H1 (cell line): ENCODE measurements around the gene UBL4B. TPM values are rescaled to one million over a fixed set of nuclear protein-coding genes. Genes with fewer than 3 reads are reported as not detected.

Experiments used
- CTCF ChIA-PET: fragments of 300-600 bp; sonication (Branson Sonifier 250); formaldehyde crosslinking; loops from one replicate; lab custom pipeline; 2021; ENCODE audit not compliant: partially characterized antibody; lab: Charles Lee
- POLR2A ChIA-PET: fragments of 300-600 bp; sonication (Branson Sonifier 250); formaldehyde crosslinking; loops from one replicate; lab custom pipeline; 2021; ENCODE audit warnings: inconsistent platforms; ENCODE audit not compliant: partially characterized antibody; lab: Charles Lee
- DNase-seq, 2 experiments: peaks; one replicate each; pipeline versions ENCODE4 v3.0.0 to v3.0.0-alpha.2; 2010 to 2022; ENCODE audit warnings: low spot score in 2 of 2, low read depth in 1 of 2, mixed read lengths in 1 of 2
- FAIRE-seq: peaks from 2 replicates; lab custom pipeline; 2011; peaks lifted over from hg19 to GRCh38; lab: Jason Lieb, UNC
- H2AFZ ChIP-seq: 2 replicates; pipeline ENCODE4 v1.8.1; 2012; ENCODE audit warnings: low read length, inconsistent platforms
- H2AK5ac ChIP-seq: 2 replicates; pipeline ENCODE4 v1.6.1; 2013; ENCODE audit warnings: low read depth, low read length
- H2BK120ac ChIP-seq: replicated peaks from 2 replicates; pipeline ENCODE3; 2013; ENCODE audit warnings: low read depth, low read length, inconsistent platforms
- H2BK12ac ChIP-seq: 2 replicates; pipeline ENCODE4 v1.6.1; 2013; ENCODE audit warnings: low read depth, low read length
- H2BK15ac ChIP-seq: 2 replicates; pipeline ENCODE4 v1.6.1; 2013; ENCODE audit warnings: low read length
- H2BK20ac ChIP-seq: 2 replicates; pipeline ENCODE4 v1.6.1; 2013; ENCODE audit warnings: low read length
- H2BK5ac ChIP-seq: 2 replicates; pipeline ENCODE4 v1.6.1; 2013; ENCODE audit warnings: low read depth, low read length
- H3K14ac ChIP-seq: 2 replicates; pipeline ENCODE4 v1.6.1; 2013; ENCODE audit warnings: inconsistent platforms; ENCODE audit not compliant: insufficient read length
- H3K18ac ChIP-seq: 2 replicates; pipeline ENCODE4 v1.6.1; 2013; ENCODE audit warnings: low read length; ENCODE audit errors: extremely low read depth
- H3K23ac ChIP-seq: 2 replicates; pipeline ENCODE4 v1.6.1; 2013; ENCODE audit warnings: inconsistent platforms; ENCODE audit not compliant: insufficient read length
- H3K23me2 ChIP-seq: 2 replicates; pipeline ENCODE4 v1.6.1; 2013; ENCODE audit warnings: low read depth, low read length
- H3K27ac ChIP-seq: 2 replicates; pipeline ENCODE4 v1.6.1; 2011; ENCODE audit warnings: low read depth, low read length, inconsistent platforms
- H3K27me3 ChIP-seq, 4 experiments: replicated peaks in 1 of 4; 1 replicate in 1 of 4; 2 replicates in 3 of 4; pipeline versions ENCODE4 v1.6.1 to v1.8.1; 2011 to 2013; ENCODE audit warnings: low read length in 3 of 4, mild to moderate bottlenecking in 3 of 4, inconsistent platforms in 2 of 4, mixed read lengths in 2 of 4, moderate library complexity in 1 of 4; ENCODE audit not compliant: control insufficient read depth in 3 of 4, insufficient read depth in 3 of 4; ENCODE audit errors: extremely low read depth in 1 of 4
- H3K36me3 ChIP-seq, 4 experiments: 2 replicates each; pipeline versions ENCODE4 v1.6.1 to v1.8.1; 2011 to 2013; ENCODE audit warnings: mild to moderate bottlenecking in 4 of 4, low read length in 3 of 4, moderate library complexity in 2 of 4, control low read depth in 1 of 4, inconsistent platforms in 1 of 4; ENCODE audit not compliant: insufficient read depth in 4 of 4, control insufficient read depth in 2 of 4
- H3K4ac ChIP-seq: replicated peaks from 2 replicates; pipeline ENCODE3; 2013; ENCODE audit warnings: low read length, low read depth, mixed read lengths, inconsistent platforms; ENCODE audit not compliant: insufficient read length
- H3K4me1 ChIP-seq, 4 experiments: replicated peaks in 1 of 4; 1 replicate in 1 of 4; 2 replicates in 3 of 4; pipeline versions ENCODE4 v1.6.1 to v1.8.1; 2011 to 2013; ENCODE audit warnings: low read length in 3 of 4, inconsistent platforms in 2 of 4, mixed read lengths in 1 of 4; ENCODE audit not compliant: insufficient read depth in 4 of 4, control insufficient read depth in 3 of 4
- H3K4me2 ChIP-seq, 2 experiments: 2 replicates each; pipeline versions ENCODE4 v1.6.1 to v1.8.1; 2011 to 2013; ENCODE audit warnings: low read depth in 2 of 2, low read length in 2 of 2, control low read depth in 1 of 2, inconsistent platforms in 1 of 2, mild to moderate bottlenecking in 1 of 2; ENCODE audit not compliant: insufficient read depth in 1 of 2
- H3K4me3 ChIP-seq, 4 experiments: fragments of 200-600, 300-600 bp in 1 of 4; sonication (generic), shearing (Covaris generic), sonication (Bioruptor Twin) in 1 of 4; 2 replicates each; pipeline versions ENCODE4 v1.5.1 to v1.8.1; 2011 to 2016; ENCODE audit warnings: low read length in 4 of 4, low read depth in 3 of 4, control low read depth in 2 of 4, inconsistent platforms in 2 of 4, mild to moderate bottlenecking in 2 of 4, mixed read lengths in 1 of 4, moderate library complexity in 1 of 4; ENCODE audit not compliant: insufficient read depth in 2 of 4; ENCODE audit errors: extremely low read depth in 1 of 4
- H3K56ac ChIP-seq: replicated peaks from 2 replicates; pipeline ENCODE3; 2013; ENCODE audit warnings: low read depth, mild to moderate bottlenecking, mixed read lengths, low read length, inconsistent platforms; ENCODE audit not compliant: insufficient read length
- H3K79me1 ChIP-seq: 2 replicates; pipeline ENCODE4 v1.6.1; 2013; ENCODE audit warnings: low read depth, low read length, control low read depth
- H3K79me2 ChIP-seq, 2 experiments: 2 replicates each; pipeline versions ENCODE4 v1.6.1 to v1.8.1; 2012 to 2013; ENCODE audit warnings: low read length in 2 of 2, mild to moderate bottlenecking in 2 of 2, inconsistent platforms in 1 of 2; ENCODE audit not compliant: insufficient read depth in 2 of 2, control insufficient read depth in 1 of 2
- H3K9ac ChIP-seq, 4 experiments: replicated peaks in 1 of 4; 1 replicate in 1 of 4; 2 replicates in 3 of 4; pipeline versions ENCODE4 v1.6.1 to v1.8.1; 2011 to 2013; ENCODE audit warnings: low read depth in 3 of 4, low read length in 3 of 4, control low read depth in 2 of 4, mild to moderate bottlenecking in 2 of 4, moderate library complexity in 2 of 4, inconsistent platforms in 1 of 4; ENCODE audit errors: extremely low read depth in 1 of 4
- H3K9me3 ChIP-seq, 2 experiments: 2 replicates each; pipeline versions ENCODE4 v1.6.1 to v1.8.1; 2012 to 2013; ENCODE audit warnings: mild to moderate bottlenecking in 2 of 2, moderate library complexity in 2 of 2, control low read depth in 1 of 2, inconsistent platforms in 1 of 2, low read depth in 1 of 2, low read length in 1 of 2, mixed read lengths in 1 of 2; ENCODE audit not compliant: insufficient read depth in 2 of 2
- H4K20me1 ChIP-seq, 2 experiments: replicated peaks in 1 of 2; 2 replicates each; pipeline versions ENCODE3 to v1.8.1; 2011 to 2013; ENCODE audit warnings: inconsistent platforms in 2 of 2, low read length in 2 of 2, mild to moderate bottlenecking in 1 of 2; ENCODE audit not compliant: insufficient read depth in 2 of 2, control insufficient read depth in 1 of 2
- H4K5ac ChIP-seq: 2 replicates; pipeline ENCODE4 v1.6.1; 2013; ENCODE audit warnings: low read length, low read depth, mixed read lengths, inconsistent platforms; ENCODE audit not compliant: insufficient read length
- H4K8ac ChIP-seq: 2 replicates; pipeline ENCODE4 v1.8.0; 2013; ENCODE audit warnings: mild to moderate bottlenecking, moderate library complexity, low read length, inconsistent platforms; ENCODE audit not compliant: insufficient read depth; ENCODE audit errors: extremely low read depth
- H4K91ac ChIP-seq: replicated peaks from 2 replicates; pipeline ENCODE3; 2013; ENCODE audit warnings: low read length, mixed read lengths, inconsistent platforms; ENCODE audit not compliant: insufficient read length
- CHD1 ChIP-seq: IDR thresholded peaks from 2 replicates; pipeline ENCODE4 v1.6.1; 2012; ENCODE audit warnings: low read depth, low read length, improper control_type of control experiment
- CTBP2 ChIP-seq: IDR thresholded peaks from 2 replicates; pipeline ENCODE4 v1.7.0; 2011; ENCODE audit warnings: borderline replicate concordance, mild to moderate bottlenecking, moderate library complexity, mixed read lengths, low read length; ENCODE audit not compliant: insufficient read depth, insufficient read length
- FOSL1 ChIP-seq: IDR thresholded peaks from 2 replicates; pipeline ENCODE4 v1.6.1; 2011; ENCODE audit warnings: mild to moderate bottlenecking, low read depth, low read length, moderate library complexity; ENCODE audit not compliant: insufficient read depth
- JUND ChIP-seq: IDR thresholded peaks from 2 replicates; pipeline ENCODE4 v1.6.1; 2011; ENCODE audit warnings: mild to moderate bottlenecking, improper control_type of control experiment, low read length
- NANOG ChIP-seq: IDR thresholded peaks from 2 replicates; pipeline ENCODE4 v1.6.1; 2011; ENCODE audit warnings: low read length, low read depth, mild to moderate bottlenecking, inconsistent platforms; ENCODE audit not compliant: insufficient read depth, poor library complexity, severe bottlenecking
- RBBP5 ChIP-seq: IDR thresholded peaks from 2 replicates; pipeline ENCODE4 v1.7.1; 2012; ENCODE audit warnings: low read depth, mild to moderate bottlenecking, inconsistent platforms, low read length, moderate library complexity, borderline replicate concordance
- WGBS, 2 experiments: shearing (Covaris generic) in 1 of 2; methylation state at CpG; one replicate each; pipeline versions ENCODE4 v1.1.6 to v1.1.7; 2013 to 2015; ENCODE audit warnings: low lambda C conversion rate in 2 of 2, mixed read lengths in 2 of 2, inconsistent platforms in 1 of 2, low coverage in 1 of 2, missing lambda C conversion rate in 1 of 2; ENCODE audit not compliant: insufficient replicate concordance in 2 of 2, insufficient coverage in 1 of 2, insufficient read length in 1 of 2; ENCODE audit errors: extremely low coverage in 1 of 2, missing lambda C conversion rate in 1 of 2; 5-methylcytosine and 5-hydroxymethylcytosine counted together
- polyA plus RNA-seq, 7 experiments: library from polyadenylated mRNA; depleted of rRNA in 3 of 7; stranded (reverse) in 5 of 7; unstranded in 2 of 7; fragments of >200 nt in 5 of 7; fragments of 200-250 nt in 2 of 7; gene quantifications; 1 replicate in 5 of 7; 2 replicates in 1 of 7; 4 replicates in 1 of 7; pipeline versions ENCODE4 v1.2.1 to v1.2.3, GENCODE V29; 2011 to 2013; ENCODE audit warnings: missing spikeins in 2 of 7, mixed read lengths in 2 of 7
- total RNA-seq: library from RNA; stranded (reverse); fragmentation: NEBNext Ultra II Directional; extraction: Animal tissue kit (Norgen Biotek cat#: 25700); gene quantifications from 2 replicates; pipeline ENCODE4 v1.2.1, GENCODE V29; 2021

UBL4B gene
- total and polyA plus RNA-seq, 2 of the 8 experiments (the other 6 are each of a cell fraction or from before 2014, with no cell fraction given): 0.11 TPM; not detected in 1

GRCh38 chr1:110107867-110108469, 4.3 kb upstream of the UBL4B start:
- FAIRE-seq: no peak
- Histone ChIP-seq H3K9me3 (no peaks in the 10 kb centered on the region), H3K79me2 (no peaks in the 10 kb centered on the region), H2BK20ac (no peak overlapping the region), H3K4me1 (no peaks in the 10 kb centered on the region), H3K4ac (no peak overlapping the region), H2BK15ac (no peak overlapping the region), H4K8ac (no peak overlapping the region), H4K5ac (no peak overlapping the region), H3K23me2 (no peaks in the 10 kb centered on the region), H3K36me3 (no peaks in the 10 kb centered on the region), H2BK5ac (no peak overlapping the region), H3K56ac (no peak overlapping the region), H2AFZ (no peak overlapping the region), H3K27me3 (no peaks in the 10 kb centered on the region; a peak in 2 of 7 replicates), H3K4me3 (no peak overlapping the region), H2BK12ac (no peak overlapping the region), H3K23ac (no peak overlapping the region), H3K14ac (no peak overlapping the region), H3K79me1 (no peaks in the 10 kb centered on the region), H2AK5ac (no peak overlapping the region), H2BK120ac (no peak overlapping the region), H4K91ac (no peak overlapping the region), H3K4me2 (no peak overlapping the region), H4K20me1 (no peaks in the 10 kb centered on the region), H3K9ac (no peak overlapping the region), H3K27ac (no peak overlapping the region), H3K18ac (no peak overlapping the region)
- POLR2A ChIA-PET: no interaction called here
- TF ChIP-seq NANOG (no peak), RBBP5 (no peak), CHD1 (no peak), JUND (no peak), FOSL1 (no peak), CTBP2 (no peak)
- DNase-seq: no peak
- WGBS, 2 experiments: 81% methylated on average over 7 of the region's 7 CpGs; no CpG with 5 or more reads in 1 of the 2 experiments
- CTCF ChIA-PET: interaction anchor here (0.8 to 52.4 kb wide), 4 partner anchors 9 to 79 kb away, joined by 3 to 1450 read pairs (median 486); partner anchors contain the start of genes ALX3, STRIP1 and UBL4B
